ENCODE data around the gene FUBP1.

- TF ChIP-seq POLR2AphosphoS5 (IDR thresholded peaks at IDR 0.05) (no peak), POLR2A (IDR thresholded peaks at IDR 0.05) (no peak)
Measured at GRCh38 chr1:77950873-77951272, 28.0 kb downstream of the FUBP1 start.
